PFSK-1 (cell line): Measurements from ENCODE around the gene FAM53B.

Source experiments
- FOXP2 ChIP-seq: optimal IDR thresholded peaks from 2 replicates; pipeline ENCODE3; 2011; ENCODE audit warnings: borderline replicate concordance, control low read depth, inconsistent platforms; ENCODE audit not compliant: insufficient read depth; ENCODE audit errors: extremely low read length, extremely low read depth
- POLR2AphosphoS5 ChIP-seq: IDR thresholded peaks from 2 replicates; pipeline ENCODE4 v1.6.1; 2012; ENCODE audit warnings: low read depth, mild to moderate bottlenecking, control low read depth, low read length, moderate library complexity
- TAF1 ChIP-seq: IDR thresholded peaks from 2 replicates; pipeline ENCODE4 v1.6.1; 2012; ENCODE audit warnings: low read length, control low read depth, borderline replicate concordance; ENCODE audit not compliant: insufficient read depth
- TF ChIP-seq, protein P1 (sequence below), 2 experiments: IDR thresholded peaks; 2 replicates each; pipeline versions ENCODE4 v1.6.1 to v1.8.0; 2011 to 2012; ENCODE audit warnings: low read depth in 2 of 2, low read length in 2 of 2, control low read depth in 1 of 2, inconsistent platforms in 1 of 2, mild to moderate bottlenecking in 1 of 2, moderate library complexity in 1 of 2; ENCODE audit not compliant: insufficient read depth in 1 of 2

DNA sequence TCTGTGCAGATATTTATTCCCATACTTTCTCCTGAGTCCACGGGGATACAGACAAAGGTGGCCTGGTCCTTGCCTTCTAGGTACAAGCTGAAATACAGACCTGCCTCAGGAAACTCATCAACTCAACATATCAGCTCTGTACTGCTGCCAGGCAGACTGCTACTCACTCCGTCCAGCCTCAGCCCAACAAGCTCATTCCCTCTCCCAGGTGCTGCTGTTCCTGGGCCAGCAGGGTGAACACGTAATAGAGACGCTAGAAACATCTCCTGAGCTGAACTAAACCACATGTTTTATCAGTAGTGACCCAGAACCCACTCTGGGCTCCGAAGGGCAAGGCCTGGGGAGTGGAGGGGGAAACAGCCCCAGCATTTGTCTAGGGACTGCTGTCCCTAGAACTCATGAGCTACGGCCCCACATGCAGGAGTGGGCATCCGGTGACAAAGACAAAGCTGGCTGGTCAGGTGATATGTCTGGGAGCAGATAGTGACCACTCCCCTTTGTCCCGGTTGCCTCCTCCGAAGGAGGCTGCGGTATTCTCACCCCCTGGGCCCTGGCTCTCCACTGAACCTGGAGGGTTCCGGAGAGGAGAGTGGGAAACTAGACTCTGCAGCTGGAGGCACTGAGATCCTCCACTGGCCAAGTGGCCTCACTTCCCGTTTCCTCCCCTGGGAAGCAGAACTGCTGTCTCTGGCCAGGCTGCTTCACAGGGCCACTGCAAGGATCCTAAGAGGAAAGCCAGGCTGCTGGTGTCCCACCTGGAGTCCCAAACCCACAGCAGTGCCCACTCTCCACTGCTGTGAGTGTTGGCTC lies 116.1 kb downstream of the FAM53B start:
- TF ChIP-seq FOXP2 (no peak), POLR2AphosphoS5 (no peak), TAF1 (no peak)
- TF ChIP-seq, protein P1, sequence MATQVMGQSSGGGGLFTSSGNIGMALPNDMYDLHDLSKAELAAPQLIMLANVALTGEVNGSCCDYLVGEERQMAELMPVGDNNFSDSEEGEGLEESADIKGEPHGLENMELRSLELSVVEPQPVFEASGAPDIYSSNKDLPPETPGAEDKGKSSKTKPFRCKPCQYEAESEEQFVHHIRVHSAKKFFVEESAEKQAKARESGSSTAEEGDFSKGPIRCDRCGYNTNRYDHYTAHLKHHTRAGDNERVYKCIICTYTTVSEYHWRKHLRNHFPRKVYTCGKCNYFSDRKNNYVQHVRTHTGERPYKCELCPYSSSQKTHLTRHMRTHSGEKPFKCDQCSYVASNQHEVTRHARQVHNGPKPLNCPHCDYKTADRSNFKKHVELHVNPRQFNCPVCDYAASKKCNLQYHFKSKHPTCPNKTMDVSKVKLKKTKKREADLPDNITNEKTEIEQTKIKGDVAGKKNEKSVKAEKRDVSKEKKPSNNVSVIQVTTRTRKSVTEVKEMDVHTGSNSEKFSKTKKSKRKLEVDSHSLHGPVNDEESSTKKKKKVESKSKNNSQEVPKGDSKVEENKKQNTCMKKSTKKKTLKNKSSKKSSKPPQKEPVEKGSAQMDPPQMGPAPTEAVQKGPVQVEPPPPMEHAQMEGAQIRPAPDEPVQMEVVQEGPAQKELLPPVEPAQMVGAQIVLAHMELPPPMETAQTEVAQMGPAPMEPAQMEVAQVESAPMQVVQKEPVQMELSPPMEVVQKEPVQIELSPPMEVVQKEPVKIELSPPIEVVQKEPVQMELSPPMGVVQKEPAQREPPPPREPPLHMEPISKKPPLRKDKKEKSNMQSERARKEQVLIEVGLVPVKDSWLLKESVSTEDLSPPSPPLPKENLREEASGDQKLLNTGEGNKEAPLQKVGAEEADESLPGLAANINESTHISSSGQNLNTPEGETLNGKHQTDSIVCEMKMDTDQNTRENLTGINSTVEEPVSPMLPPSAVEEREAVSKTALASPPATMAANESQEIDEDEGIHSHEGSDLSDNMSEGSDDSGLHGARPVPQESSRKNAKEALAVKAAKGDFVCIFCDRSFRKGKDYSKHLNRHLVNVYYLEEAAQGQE (IDR thresholded peaks at IDR 0.05; ENCODE audit: insufficient read depth in 1 of 2, low read depth in 2 of 2, low read length in 2 of 2) = no peak
